Measurements from ENCODE around the gene ELAVL3.

- TF ChIP-seq CTCF (IDR thresholded peaks at IDR 0.05) (no peak), POLR2A (IDR thresholded peaks at IDR 0.05) (no peak)
Measured at GRCh38 chr19:11479090-11479897, 1.6 kb downstream of the ELAVL3 start.

Measured in stomach (tissue), 4 donors.